HG02763 (cell line): ENCODE results near the gene ADGRG7.
"Not testable (repeated sequence)": the region's sequence is repeated elsewhere in the genome, so short reads cannot be mapped to it uniquely, and the experiment has no call there.

Experiments used
- ATAC-seq: cut with Tn5 transposase; IDR thresholded peaks from one replicate; pipeline ENCODE4 v1.9.1; 2021; ENCODE audit warnings: mild to moderate bottlenecking, moderate library complexity; ENCODE audit not compliant: unreplicated experiment

ADGRG7 gene

GRCh38 chr3:100609305-100609704 lies at the start of gene ADGRG7:
TSS of gene ADGRG7 (plus strand) at chr3:100609601. CDS start at chr3:100609857, 256 bp downstream.
- ATAC-seq, result no peak

- ATAC-seq, result no peak
Observed at GRCh38 chr3:100560426-100560825, 49.0 kb upstream of the ADGRG7 start.

DNA sequence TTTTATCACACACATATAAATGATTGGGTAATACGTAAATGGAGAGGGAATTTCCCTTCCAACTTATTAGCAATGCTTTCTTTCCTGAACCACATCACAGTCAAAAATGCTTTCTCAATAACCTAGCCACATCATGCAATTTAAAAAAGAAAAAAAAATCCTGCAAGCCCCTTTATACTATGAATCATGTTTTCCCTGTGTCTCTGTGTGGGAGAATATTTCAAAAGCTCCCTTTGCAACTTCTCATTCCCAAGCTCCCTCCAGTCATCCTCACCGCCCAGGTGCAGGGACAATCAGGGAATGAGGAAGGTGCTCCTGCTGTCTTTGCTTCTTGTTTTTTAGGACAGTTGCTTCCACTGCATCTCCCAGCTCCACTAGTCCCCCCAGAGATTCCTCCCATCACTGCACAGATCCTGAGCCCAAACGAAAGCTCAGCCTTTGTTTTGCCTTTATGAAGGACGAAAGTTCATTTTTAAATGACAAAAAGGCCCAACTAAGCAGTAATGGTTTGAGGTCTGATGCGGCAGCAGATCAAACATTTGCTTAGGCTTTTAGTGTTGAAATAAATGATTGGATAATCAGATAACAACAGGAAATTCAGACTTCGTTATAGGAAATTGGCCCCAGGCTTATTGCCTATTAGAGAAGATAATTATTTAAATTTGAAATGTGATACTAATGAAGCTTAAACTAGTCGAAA lies 47.8 kb upstream of the ADGRG7 start:
- no peak for ATAC-seq

- no peak for ATAC-seq
Observed at GRCh38 chr3:100562224-100562857, 47.1 kb upstream of the ADGRG7 start.

DNA sequence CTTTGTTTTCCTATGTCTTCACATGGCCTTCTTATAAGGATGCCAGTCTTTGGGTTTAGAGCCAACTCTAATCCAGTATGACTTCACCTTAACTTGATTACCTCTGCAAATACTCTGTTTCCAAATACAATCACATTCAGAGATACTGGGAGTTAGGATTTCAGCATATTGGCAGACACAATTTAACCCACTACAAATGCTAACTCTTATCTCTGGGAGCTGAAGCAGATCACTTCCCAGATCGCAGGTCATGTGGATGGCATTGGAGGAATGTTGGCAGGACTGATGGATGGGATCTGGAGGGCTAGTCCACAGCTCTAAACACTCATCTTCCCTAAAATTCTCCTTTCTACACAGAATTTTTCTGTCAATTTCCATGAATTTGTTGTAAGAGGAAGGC lies 46.2 kb upstream of the ADGRG7 start:
- ATAC-seq, result no peak

GRCh38 chr3:100563652-100564211 lies 45.7 kb upstream of the ADGRG7 start:
- ATAC-seq, result no peak

DNA sequence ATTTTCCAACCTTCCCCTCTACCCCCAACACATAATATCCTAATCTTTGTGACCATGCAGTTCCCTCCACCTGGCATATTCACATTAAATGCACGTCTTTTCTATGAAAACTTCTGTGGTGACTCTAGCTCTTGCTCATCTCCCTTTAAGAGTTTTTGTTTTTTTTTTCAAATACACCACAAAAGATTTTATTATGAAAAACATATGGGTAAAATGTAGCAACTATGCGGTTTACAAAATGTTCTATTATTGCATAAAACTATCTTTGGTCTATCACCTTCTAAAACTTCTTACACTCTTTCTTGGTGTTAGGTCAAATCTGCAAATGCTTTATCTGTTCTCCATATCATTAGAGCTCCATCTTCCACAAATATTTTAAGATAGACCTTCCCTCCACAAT lies 38.6 kb upstream of the ADGRG7 start:
- ATAC-seq, result no peak

DNA sequence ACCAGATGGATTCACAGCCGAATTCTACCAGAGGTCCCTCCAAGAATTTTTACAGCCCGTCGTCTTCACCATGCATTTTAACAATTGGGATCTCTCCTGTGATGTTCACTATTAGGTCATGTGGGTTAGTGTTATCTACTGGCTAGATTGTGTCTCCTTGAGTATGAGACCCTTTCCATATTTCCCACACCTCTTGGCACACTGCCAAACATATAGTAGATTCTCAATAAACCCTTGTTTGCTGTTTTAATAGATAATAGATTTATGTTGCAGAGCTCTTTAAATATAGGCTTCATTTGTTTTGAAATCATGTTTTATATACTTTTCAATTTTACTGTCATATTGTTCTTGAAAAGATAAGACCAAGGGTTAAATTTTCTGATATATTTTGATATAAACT lies 34.9 kb upstream of the ADGRG7 start:
- ATAC-seq, result no peak

GRCh38 chr3:100575704-100576103 lies 33.7 kb upstream of the ADGRG7 start:
- no peak for ATAC-seq

DNA sequence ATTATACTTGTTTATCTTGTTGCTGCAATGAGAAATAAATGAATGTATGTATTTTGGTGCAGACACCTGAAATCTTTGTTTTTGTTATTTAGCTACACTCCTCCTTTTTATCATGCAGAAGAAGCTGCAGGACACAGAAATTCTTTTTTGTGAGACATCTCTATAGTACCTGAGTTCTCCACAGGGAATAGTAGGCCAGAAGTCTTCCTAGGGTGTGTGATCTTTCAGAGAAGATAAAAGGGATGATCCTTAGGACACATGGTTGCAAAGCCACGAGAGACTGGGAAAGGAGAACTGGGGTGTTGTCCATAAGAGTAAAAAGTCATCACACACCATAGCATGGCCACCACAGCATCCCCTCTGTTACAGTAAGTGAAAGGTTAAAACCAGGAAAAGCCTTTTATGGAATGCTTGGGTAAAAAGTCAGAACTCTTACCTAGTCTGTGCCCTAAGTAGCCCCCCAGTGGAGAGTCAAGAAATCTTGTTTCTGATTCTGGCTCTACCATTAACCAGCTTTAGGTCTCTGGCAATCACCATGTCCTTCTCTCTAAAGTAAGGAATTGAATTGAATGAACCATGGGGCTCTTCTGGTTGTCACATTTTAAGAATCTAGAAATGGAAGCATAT lies 31.9 kb upstream of the ADGRG7 start:
- ATAC-seq, result no peak

- no peak for ATAC-seq
Observed at GRCh38 chr3:100578646-100579045, 30.8 kb upstream of the ADGRG7 start.

GRCh38 chr3:100580147-100580546 lies 29.3 kb upstream of the ADGRG7 start:
- no peak for ATAC-seq

- ATAC-seq, result no peak
Observed at GRCh38 chr3:100581650-100582049, 27.8 kb upstream of the ADGRG7 start.

DNA sequence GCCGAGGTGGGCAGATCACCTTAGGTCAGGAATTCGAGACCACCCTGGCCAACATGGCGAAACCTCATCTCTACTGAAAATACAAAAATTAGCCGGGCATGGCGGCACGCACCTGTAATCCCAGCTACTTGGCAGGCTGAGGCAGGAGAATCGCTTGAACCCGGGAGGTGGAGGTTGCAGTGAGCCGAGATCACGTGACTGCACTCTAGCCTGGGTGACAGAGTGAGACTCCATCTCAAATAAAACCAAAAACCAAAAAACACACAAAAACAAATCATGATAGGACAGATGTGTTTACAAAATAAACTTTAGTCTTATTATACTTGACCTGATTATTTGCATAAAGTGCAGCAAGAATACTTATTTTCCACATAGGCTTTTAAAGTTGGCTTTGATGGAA lies 27.2 kb upstream of the ADGRG7 start:
- not testable (repeated sequence) for ATAC-seq

DNA sequence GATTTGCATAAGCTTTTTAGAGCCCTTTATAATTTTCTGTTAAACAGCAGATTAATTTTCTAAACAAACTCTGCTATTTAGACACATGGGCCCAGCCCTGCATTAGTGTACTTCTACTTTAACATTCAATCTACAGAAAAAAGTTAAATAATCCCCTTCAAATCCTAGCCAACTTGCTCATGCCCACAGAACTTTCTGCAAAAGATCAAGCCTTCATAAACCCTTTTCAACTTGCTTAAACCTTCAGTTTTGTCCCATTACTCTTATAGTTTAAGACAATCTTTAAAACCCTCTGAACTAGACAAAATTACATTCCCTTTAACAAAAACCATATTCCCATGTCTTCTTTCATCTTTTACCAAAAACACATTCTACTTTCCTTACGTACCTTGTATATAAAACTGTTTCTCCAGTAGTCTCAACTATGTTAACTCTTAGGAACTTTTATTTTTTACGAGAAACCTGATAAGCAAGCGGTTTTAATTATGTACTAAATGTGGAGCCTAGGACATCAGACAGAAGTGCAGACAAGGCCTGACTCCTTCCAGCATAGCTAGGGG lies 25.2 kb upstream of the ADGRG7 start:
- no peak for ATAC-seq

DNA sequence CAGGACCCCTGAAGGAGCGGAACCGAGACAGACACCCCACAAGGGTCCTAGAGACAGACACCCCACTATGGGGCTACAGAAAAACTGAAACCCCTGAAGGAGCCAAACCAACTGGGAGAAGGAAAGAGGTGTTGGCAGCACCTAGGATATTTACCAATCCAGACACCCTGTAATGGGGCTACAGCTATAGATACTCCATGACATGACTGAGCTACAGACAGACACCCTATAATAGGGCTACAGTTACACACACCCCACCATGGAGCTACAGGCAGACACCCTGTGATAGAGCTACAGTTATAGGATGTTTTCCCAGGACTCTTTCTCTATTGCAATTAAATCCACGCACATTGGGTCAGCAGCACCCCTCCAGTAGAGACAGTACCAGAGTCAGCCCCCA lies 22.6 kb upstream of the ADGRG7 start:
- no peak for ATAC-seq

DNA sequence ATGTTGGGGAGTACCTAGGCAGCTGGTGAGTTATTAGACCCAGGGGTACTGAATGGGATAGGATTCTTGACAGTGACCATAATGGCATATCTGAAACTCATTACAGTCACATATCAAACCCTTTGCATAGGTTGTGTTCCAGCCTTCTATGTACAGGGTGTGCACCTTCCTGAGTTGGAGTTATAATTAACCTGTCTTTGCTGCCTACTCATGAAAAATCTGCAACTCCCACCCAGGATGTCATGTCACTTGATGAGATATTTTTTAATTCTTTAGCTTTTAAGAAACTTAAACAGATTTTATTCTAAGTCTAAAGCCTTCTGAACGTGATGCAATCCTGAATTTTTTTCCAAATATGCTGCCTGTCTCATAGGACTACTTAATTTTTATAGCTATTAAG lies 21.1 kb upstream of the ADGRG7 start:
- no peak for ATAC-seq

DNA sequence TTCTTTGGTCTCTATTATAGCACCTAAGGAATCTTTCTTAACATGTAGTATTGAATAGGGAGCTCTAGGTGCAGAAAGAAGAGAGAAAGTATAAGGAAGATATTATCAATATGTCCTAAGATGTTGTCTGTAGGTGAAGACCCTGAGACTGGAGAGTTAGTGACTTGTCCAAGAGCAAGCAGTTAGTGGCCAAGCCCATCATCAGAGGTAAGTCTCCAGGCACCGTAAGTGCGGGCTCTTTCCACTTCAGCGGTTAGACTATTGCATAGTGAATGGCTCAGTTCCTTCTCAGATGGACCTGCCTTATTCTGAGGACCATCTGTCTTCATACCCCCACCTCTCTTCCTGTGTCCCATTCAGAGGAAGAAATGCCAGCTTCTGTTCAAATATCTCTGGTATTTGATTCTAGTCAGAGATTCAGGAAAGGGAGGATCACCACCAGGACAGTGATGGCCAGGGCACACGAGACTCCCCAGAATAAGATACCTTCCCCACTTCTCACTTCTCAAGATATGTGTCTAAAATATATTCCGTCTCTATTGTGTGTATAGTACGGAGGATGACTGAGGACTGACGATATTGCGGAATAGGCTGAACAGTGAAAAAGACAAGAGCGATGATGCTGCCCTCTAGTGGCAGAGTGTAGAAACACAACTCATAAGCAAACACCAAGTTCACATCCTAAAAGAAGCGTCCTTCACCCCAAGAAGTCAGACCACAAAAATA lies 19.1 kb upstream of the ADGRG7 start:
- ATAC-seq, result peak; percentile 74

GRCh38 chr3:100590840-100591147 lies 18.6 kb upstream of the ADGRG7 start:
- no peak for ATAC-seq

DNA sequence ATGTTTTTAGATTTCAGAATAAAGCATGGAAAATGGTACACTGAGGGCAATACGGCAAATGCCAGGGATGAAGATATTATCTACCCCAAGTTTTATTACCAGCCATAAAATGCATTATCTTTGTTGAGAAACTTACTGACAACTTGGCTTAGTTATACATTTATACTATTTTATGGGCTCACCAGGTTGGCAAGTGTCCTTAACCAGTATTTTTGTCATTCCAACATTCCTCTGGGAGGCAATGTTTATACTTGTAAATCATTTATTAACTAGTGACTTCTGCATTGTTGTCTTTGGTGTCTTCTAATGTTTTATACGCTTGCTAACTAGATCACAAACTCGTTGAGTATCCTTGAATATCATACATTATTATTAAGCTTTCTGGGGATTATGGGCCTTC lies 18.0 kb upstream of the ADGRG7 start:
- ATAC-seq, result no peak
